ENCODE results near the gene FOXL3.
"Not testable (repeated sequence)": the region's sequence is repeated elsewhere in the genome, so short reads cannot be mapped to it uniquely, and the experiment has no call there.

- TF ChIP-seq CTCF, POLR2A (IDR thresholded peaks at IDR 0.05): not testable (repeated sequence)
Measured at GRCh38 chr7:297141-297540, 7.2 kb downstream of the FOXL3 start.

Measured in right lobe of liver (tissue), 4 donors.